NK-92 (cell line): Measurements from ENCODE around the gene SPACDR.
"Not testable (repeated sequence)": the region's sequence is repeated elsewhere in the genome, so short reads cannot be mapped to it uniquely, and the experiment has no call there.

Experiments
- DNase-seq: peaks from one replicate; lab custom pipeline; 2025; ENCODE audit not compliant: unreplicated experiment; lab: John Stamatoyannopoulos, UW

Gene SPACDR

GRCh38 chr7:100464210-100464660, at the start of gene SPACDR:
SPACDR (minus strand) TSS chr7:100464260; CDS start chr7:100464025, 235 bp downstream.
- DNase-seq, result no peak

GRCh38 chr7:100513212-100513810, 49.3 kb upstream of the SPACDR start:
- DNase-seq, result no peak

GRCh38 chr7:100510437-100511239, 46.6 kb upstream of the SPACDR start:
- no peak for DNase-seq

GRCh38 chr7:100509231-100509630, 45.2 kb upstream of the SPACDR start:
- no peak for DNase-seq

GRCh38 chr7:100506356-100506923, 42.4 kb upstream of the SPACDR start:
- DNase-seq, result no peak

- DNase-seq, result no peak
Measured at GRCh38 chr7:100504887-100505611, 41.0 kb upstream of the SPACDR start.

GRCh38 chr7:100504031-100504430, 40.0 kb upstream of the SPACDR start:
- DNase-seq, result not testable (repeated sequence)

GRCh38 chr7:100500743-100501142, 36.7 kb upstream of the SPACDR start:
- not testable (repeated sequence) for DNase-seq

- no peak for DNase-seq
Measured at GRCh38 chr7:100496509-100496908, 32.4 kb upstream of the SPACDR start.

GRCh38 chr7:100493476-100494264, 29.6 kb upstream of the SPACDR start:
- no peak for DNase-seq

- DNase-seq, result no peak
Measured at GRCh38 chr7:100492738-100493475, 28.8 kb upstream of the SPACDR start.

- no peak for DNase-seq
Measured at GRCh38 chr7:100491192-100491578, 27.1 kb upstream of the SPACDR start.

GRCh38 chr7:100490483-100491191, 26.6 kb upstream of the SPACDR start:
- no peak for DNase-seq

GRCh38 chr7:100489824-100490223, 25.8 kb upstream of the SPACDR start:
- DNase-seq, result no peak

- no peak for DNase-seq
Measured at GRCh38 chr7:100489121-100489520, 25.1 kb upstream of the SPACDR start.

GRCh38 chr7:100488333-100489095, 24.5 kb upstream of the SPACDR start:
- DNase-seq, result no peak

GRCh38 chr7:100486753-100487446, 22.8 kb upstream of the SPACDR start:
- DNase-seq, result no peak

- DNase-seq, result no peak
Measured at GRCh38 chr7:100486111-100486636, 22.1 kb upstream of the SPACDR start.
